GM23248 (cell line): Measurements from ENCODE around the gene TSTD2. TPM values are rescaled to one million over a fixed set of nuclear protein-coding genes. Genes with fewer than 3 reads are reported as not detected.

ENCODE experiments used
- DNase-seq: peaks from one replicate; pipeline ENCODE4 v3.0.0-alpha.2; 2015
- H2AFZ ChIP-seq: fragments of 200-600 bp; sonication (generic); 2 replicates; pipeline ENCODE4 v1.6.1; 2016; ENCODE audit warnings: antibody characterized with exemption
- H3F3A ChIP-seq: fragments of 200-600 bp; sonication (generic); 2 replicates; pipeline ENCODE4 v1.6.1; 2016; ENCODE audit warnings: mild to moderate bottlenecking, antibody characterized with exemption, mixed run types; ENCODE audit not compliant: insufficient read depth
- H3K27ac ChIP-seq: fragments of 200-600 bp; sonication (generic); 2 replicates; pipeline ENCODE4 v1.5.1; 2016; ENCODE audit warnings: mild to moderate bottlenecking
- H3K27me3 ChIP-seq: fragments of 200-600 bp; sonication (generic); replicated peaks from 2 replicates; pipeline ENCODE4 v1.6.1; 2016; ENCODE audit warnings: mild to moderate bottlenecking; ENCODE audit not compliant: insufficient read depth
- H3K36me3 ChIP-seq: fragments of 200-600 bp; sonication (generic); 2 replicates; pipeline ENCODE4 v1.6.1; 2016; ENCODE audit warnings: low read depth, mild to moderate bottlenecking
- H3K4me1 ChIP-seq: fragments of 200-600 bp; sonication (generic); 2 replicates; pipeline ENCODE4 v1.6.1; 2016; ENCODE audit warnings: mild to moderate bottlenecking; ENCODE audit not compliant: insufficient read depth
- H3K4me2 ChIP-seq: fragments of 200-600 bp; sonication (generic); one replicate; pipeline ENCODE4 v1.6.1; 2016; ENCODE audit warnings: mild to moderate bottlenecking; ENCODE audit not compliant: unreplicated experiment
- H3K4me3 ChIP-seq: fragments of 200-600 bp; sonication (generic); 2 replicates; pipeline ENCODE4 v1.5.1; 2016; ENCODE audit warnings: mild to moderate bottlenecking
- H3K79me2 ChIP-seq: fragments of 200-600 bp; sonication (generic); 2 replicates; pipeline ENCODE4 v1.6.1; 2016; ENCODE audit warnings: mild to moderate bottlenecking; ENCODE audit not compliant: insufficient read depth
- H3K9ac ChIP-seq: fragments of 200-600 bp; sonication (generic); 2 replicates; pipeline ENCODE4 v1.6.1; 2016; ENCODE audit warnings: mild to moderate bottlenecking
- H3K9me2 ChIP-seq: fragments of 200-600 bp; sonication (generic); 2 replicates; pipeline ENCODE4 v1.6.1; 2016; ENCODE audit warnings: mixed run types, mild to moderate bottlenecking, moderate library complexity; ENCODE audit not compliant: insufficient read depth
- H3K9me3 ChIP-seq: fragments of 200-600 bp; sonication (generic); one replicate; pipeline ENCODE4 v1.6.1; 2017; ENCODE audit warnings: low read depth
- H4K20me1 ChIP-seq: fragments of 200-600 bp; sonication (generic); 2 replicates; pipeline ENCODE4 v1.6.0; 2016; ENCODE audit not compliant: insufficient read depth
- EZH2 ChIP-seq: fragments of 200-600 bp; sonication (generic); IDR thresholded peaks from 2 replicates; pipeline ENCODE4 v1.6.1; 2018; ENCODE audit warnings: antibody characterized with exemption, mild to moderate bottlenecking; ENCODE audit not compliant: insufficient read depth, poor library complexity, severe bottlenecking
- EZH2phosphoT487 ChIP-seq: fragments of 200-600 bp; sonication (generic); IDR thresholded peaks from 2 replicates; pipeline ENCODE4 v1.6.1; 2018; ENCODE audit warnings: antibody characterized with exemption, moderate library complexity, mild to moderate bottlenecking, low read depth; ENCODE audit not compliant: insufficient read depth
- WGBS, 2 experiments: methylation state at CpG; one replicate each; pipeline ENCODE4 v1.1.6; 2015 to 2017; ENCODE audit warnings: low lambda C conversion rate in 2 of 2, low coverage in 1 of 2; ENCODE audit errors: missing lambda C conversion rate in 2 of 2; 5-methylcytosine and 5-hydroxymethylcytosine counted together
- in situ Hi-C: fragments of 300-500 bp; cut with MboI; formaldehyde crosslinking; loops from 2 replicates; pipeline ENCODE4 v1.15.0; 2020
- polyA plus RNA-seq: library from polyadenylated mRNA; unstranded; fragments of >200 nt; fragmentation: Nextera tagmentation; extraction: Ambion mirVana; gene quantifications from 2 replicates; pipeline ENCODE4 v1.2.1, GENCODE V29; 2016
- total RNA-seq: library from RNA; depleted of rRNA; stranded (reverse); fragments of >200 nt; shearing (Covaris generic); gene quantifications from 2 replicates; pipeline ENCODE4 v1.2.3, GENCODE V29; 2014; rRNA removed

TSTD2 gene
- total and polyA plus RNA-seq, 2 experiments from 2014 or later = 7.6 to 13.9 TPM

- Histone ChIP-seq H3K9ac (no peak overlapping the region), H4K20me1 (no peaks in the 10 kb centered on the region)
- WGBS, 2 experiments = 36 to 63% methylated on average over 1 of the region's 1 CpG
Measured at GRCh38 chr9:97550386-97550785, 82.8 kb downstream of the TSTD2 start.

More at GRCh38 chr9:97550386-97550785, 82.8 kb downstream of the TSTD2 start:
- no peak overlapping the region for H3K4me3 ChIP-seq
- H2AFZ ChIP-seq = no peak overlapping the region
- no peaks in the 10 kb centered on the region for H3K4me1 ChIP-seq
- no peak for TF ChIP-seq EZH2
- TF ChIP-seq EZH2phosphoT487 = no peak
- no peak overlapping the region for H3K4me2 ChIP-seq
- no peaks in the 10 kb centered on the region for H3K9me3 ChIP-seq
- H3F3A ChIP-seq = no peaks in the 10 kb centered on the region
- no peaks in the 10 kb centered on the region for H3K36me3 ChIP-seq
- DNase-seq = no peak
- no peaks in the 10 kb centered on the region for H3K9me2 ChIP-seq
- in situ Hi-C loops = no loop called here
- H3K27me3 ChIP-seq = 0 out of 2 replicates have a peak, but pooled peaks cover 4% of the 10 kb centered on the region
- H3K27ac ChIP-seq = no peak overlapping the region
- H3K79me2 ChIP-seq = no peaks in the 10 kb centered on the region

Other genes starting within 250 kb of the TSTD2 start
- gene TDRD7, start 221.3 kb downstream of the TSTD2 start, total RNA-seq = 6.6 and 8.9 TPM in 2 replicates
- gene TDRD7, start 221.3 kb downstream of the TSTD2 start, polyA plus RNA-seq = 4.9 and 5.0 TPM in 2 replicates
- gene TMOD1, start 131.7 kb downstream of the TSTD2 start, total RNA-seq = 1.3 TPM in 1 of 2 replicates, not detected in the other
- gene TMOD1, start 131.7 kb downstream of the TSTD2 start, polyA plus RNA-seq = 0.34 and 0.43 TPM in 2 replicates
- 28.1 and 34.4 TPM in 2 replicates for gene NCBP1, start 453 bp upstream of the TSTD2 start, total RNA-seq
- gene NCBP1, start 453 bp upstream of the TSTD2 start, polyA plus RNA-seq = 28.5 and 31.8 TPM in 2 replicates
- gene XPA, start 64.0 kb upstream of the TSTD2 start, total RNA-seq = 1.4 and 8.0 TPM in 2 replicates
- 14.3 and 17.4 TPM in 2 replicates for gene XPA, start 64.0 kb upstream of the TSTD2 start, polyA plus RNA-seq
- gene FOXE1, start 219.9 kb upstream of the TSTD2 start, total RNA-seq = not detected in 2 replicates
- gene FOXE1, start 219.9 kb upstream of the TSTD2 start, polyA plus RNA-seq = not detected in 2 replicates